HG02970 (cell line): ENCODE data around the gene SPATA21.
A peak's percentile ranks its signal among the peaks of the same experiment; 100 is the strongest.

Experiments used
- ATAC-seq: cut with Tn5 transposase; IDR thresholded peaks from one replicate; pipeline ENCODE4 v1.9.1; 2021; ENCODE audit warnings: mild to moderate bottlenecking, moderate library complexity, moderate number of reproducible peaks; ENCODE audit not compliant: unreplicated experiment, low FRiP score

The SPATA21 gene

DNA sequence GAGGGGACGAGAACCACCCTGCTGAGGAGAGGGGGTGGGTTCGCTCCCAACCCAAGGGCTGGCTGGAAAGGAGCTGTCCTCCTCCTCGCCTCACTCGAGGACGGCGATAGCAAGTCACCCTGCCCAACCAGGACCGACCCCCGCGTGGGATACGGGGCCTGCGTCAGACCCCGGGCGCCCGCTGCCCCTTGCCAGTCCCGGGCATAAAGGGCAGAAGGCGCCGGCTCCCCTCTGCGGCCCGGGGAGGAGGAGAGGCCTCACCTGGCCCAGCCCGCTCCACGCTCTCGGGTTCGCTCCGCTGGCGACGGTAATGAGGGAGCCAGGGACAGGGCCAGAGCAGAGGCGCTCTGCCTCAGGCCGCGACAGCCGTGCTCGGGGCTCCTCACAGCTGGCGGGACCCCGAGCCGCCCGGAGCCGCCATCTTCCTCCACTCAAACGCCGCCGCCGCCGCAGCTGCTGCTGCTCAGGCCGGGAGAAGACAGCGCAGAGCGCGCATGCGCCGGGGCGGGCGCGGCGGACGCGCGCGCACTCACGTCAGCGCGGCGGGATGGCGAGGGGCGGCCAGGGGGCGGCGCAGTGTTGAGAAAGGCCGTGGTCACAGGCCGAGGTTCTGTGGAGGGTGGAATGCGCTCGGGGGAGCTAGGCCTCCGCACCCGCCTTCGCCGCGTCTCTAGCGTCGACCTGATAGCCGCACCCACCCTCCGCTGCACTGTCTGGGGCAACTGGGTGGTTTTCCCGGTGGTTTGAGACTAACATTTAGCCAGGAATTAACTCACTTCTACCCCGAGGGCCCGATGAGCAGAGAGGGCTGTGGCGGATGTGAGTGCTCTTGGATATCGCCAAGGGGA lies 85.0 kb downstream of the SPATA21 start, which contains the start of gene FBXO42:
Gene FBXO42 (minus strand): TSS at position 487 of the 848 bp plus-strand sequence. CDS start 37,062 bp downstream, outside the sequence.
- peak; percentile 94 for ATAC-seq

DNA sequence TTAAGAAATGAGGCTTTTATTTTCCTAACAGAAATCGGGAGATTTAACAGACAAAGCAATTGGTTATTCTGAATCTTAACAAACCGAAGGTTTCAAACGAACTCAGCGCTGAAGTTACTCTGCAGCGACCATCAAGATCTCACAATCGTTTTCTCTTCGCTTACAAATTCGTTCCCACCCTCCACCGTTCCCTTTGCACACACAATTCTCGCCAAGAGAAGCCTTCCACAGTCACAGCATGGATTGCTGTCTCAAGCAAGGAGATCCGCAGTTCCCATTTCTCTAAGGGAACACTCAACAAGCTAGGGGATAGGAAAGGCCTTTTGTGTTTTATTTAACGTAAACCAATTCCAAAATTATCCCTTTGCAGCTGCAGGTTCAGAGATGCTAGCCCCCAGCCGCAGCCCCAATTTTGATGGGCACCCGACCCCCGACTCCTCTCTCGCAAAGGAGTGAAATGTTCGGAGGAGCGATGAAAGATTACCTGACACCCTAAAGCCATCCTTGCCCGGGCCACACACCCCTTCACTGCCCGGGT lies 85.7 kb downstream of the SPATA21 start:
- no peak for ATAC-seq

DNA sequence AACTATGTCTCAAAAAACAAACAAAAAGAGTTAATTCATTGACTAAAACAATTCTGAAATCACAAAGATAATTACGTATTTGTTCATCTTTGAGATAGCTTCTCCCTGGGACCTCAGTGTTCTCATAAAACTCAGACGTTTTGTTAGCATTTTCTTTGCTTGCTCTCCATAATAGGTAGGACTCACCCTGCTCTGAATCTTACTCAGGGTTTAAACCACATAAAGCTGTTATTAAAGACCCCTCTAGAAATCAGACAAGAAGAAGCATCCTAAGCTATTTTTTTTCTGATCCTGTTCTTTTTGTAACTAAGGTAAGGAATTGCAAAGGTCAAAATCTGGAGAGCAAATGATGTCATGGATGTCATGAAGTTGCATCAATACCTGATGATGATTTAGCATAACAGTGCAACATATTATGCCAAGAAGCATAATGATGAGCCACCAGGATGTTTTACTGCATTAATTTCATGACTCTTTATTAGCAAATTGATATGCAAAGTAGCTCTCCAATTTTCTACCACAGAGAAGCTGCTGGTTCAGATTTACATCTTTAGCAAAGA lies 87.3 kb downstream of the SPATA21 start:
- ATAC-seq: no peak
